ENCODE results near the gene EHF. TPM values are rescaled to one million over a fixed set of nuclear protein-coding genes. Genes with fewer than 3 reads are reported as not detected.

Gene EHF
- total and polyA plus RNA-seq, 10 donors, result 0.02 to 1.8 (median 0.40) TPM; not detected in 2

- Histone ChIP-seq H3K9me3 (no peaks in the 10 kb centered on the region), H3K27ac (no peak overlapping the region), H3K27me3 (replicated peaks in 1 of 7) (no peaks in the 10 kb centered on the region), H3K4me3 (no peak overlapping the region), H3K4me1 (peaks cover 0 to 8% (median 3%) of the 10 kb centered on the region in 6 donors), H3K36me3 (no peaks in the 10 kb centered on the region)
- TF ChIP-seq POLR2AphosphoS5 (IDR thresholded peaks at IDR 0.05) (no peak), POLR2A (IDR thresholded peaks at IDR 0.05) (no peak), CTCF (IDR thresholded peaks at IDR 0.05 in 8 of 11, conservative IDR thresholded peaks at IDR 0.05 in 3 of 11) (no peak)
- intact Hi-C loops (cut with DNase I; ENCODE audit: low total_unique reads), result no loop called here
- DNase-seq, result no peak
- 83 to 92% (median 89%) methylated on average over 4 of the region's 4 CpGs for WGBS, 5 donors
Measured at GRCh38 chr11:34659096-34659733, 38.3 kb downstream of the EHF start.

GRCh38 chr11:34665077-34665835, 44.4 kb downstream of the EHF start:
- no peaks in the 10 kb centered on the region for H3K4me1 ChIP-seq
- H3K27me3 ChIP-seq (replicated peaks in 1 of 7), result no peaks in the 10 kb centered on the region
- TF ChIP-seq POLR2AphosphoS5 (IDR thresholded peaks at IDR 0.05) (no peak), POLR2A (IDR thresholded peaks at IDR 0.05) (no peak), CTCF (IDR thresholded peaks at IDR 0.05 in 8 of 11, conservative IDR thresholded peaks at IDR 0.05 in 3 of 11) (no peak)
- intact Hi-C loops (cut with DNase I; ENCODE audit: low total_unique reads), result no loop called here
- no peak for DNase-seq
- 76 to 82% (median 79%) methylated on average over 7 of the region's 7 CpGs for WGBS, 5 donors
- H3K36me3 ChIP-seq, result no peaks in the 10 kb centered on the region
- no peaks in the 10 kb centered on the region for H3K9me3 ChIP-seq
- H3K27ac ChIP-seq, result no peak overlapping the region
- H3K4me3 ChIP-seq, result no peak overlapping the region

GRCh38 chr11:34667810-34668582, 47.1 kb downstream of the EHF start:
- no peak for DNase-seq
- 77 to 89% (median 83%) methylated on average over 4 of the region's 4 CpGs for WGBS, 5 donors
- TF ChIP-seq CTCF (IDR thresholded peaks at IDR 0.05 in 8 of 11, conservative IDR thresholded peaks at IDR 0.05 in 3 of 11), result no peak
- TF ChIP-seq POLR2A (IDR thresholded peaks at IDR 0.05), result no peak
- TF ChIP-seq POLR2AphosphoS5 (IDR thresholded peaks at IDR 0.05), result no peak
- Histone ChIP-seq H3K36me3 (no peaks in the 10 kb centered on the region), H3K27me3 (replicated peaks in 1 of 7) (no peaks in the 10 kb centered on the region), H3K4me3 (no peak overlapping the region), H3K9me3 (no peaks in the 10 kb centered on the region), H3K27ac (no peak overlapping the region), H3K4me1 (no peaks in the 10 kb centered on the region)
- intact Hi-C loops (cut with DNase I; ENCODE audit: low total_unique reads), result no loop called here

All from spleen (tissue), 11 donors.